Measurements from ENCODE around the gene PDYN.

DNA sequence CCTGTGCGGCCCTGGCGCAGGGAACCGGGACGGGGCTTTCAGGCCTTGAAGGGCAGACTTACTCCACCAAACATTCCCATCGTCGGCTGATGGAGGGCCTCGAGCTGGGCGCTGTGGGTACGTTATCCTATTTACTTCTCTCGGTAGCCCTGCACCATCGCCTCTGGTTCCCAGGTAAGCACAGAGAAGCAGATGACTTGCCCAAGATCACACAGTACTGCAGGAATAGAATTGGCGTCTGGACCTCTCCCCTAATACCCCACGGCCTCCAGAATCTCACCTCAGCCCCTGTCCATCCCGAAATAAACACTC lies 46.4 kb downstream of the PDYN start:
- TF ChIP-seq, protein P1, sequence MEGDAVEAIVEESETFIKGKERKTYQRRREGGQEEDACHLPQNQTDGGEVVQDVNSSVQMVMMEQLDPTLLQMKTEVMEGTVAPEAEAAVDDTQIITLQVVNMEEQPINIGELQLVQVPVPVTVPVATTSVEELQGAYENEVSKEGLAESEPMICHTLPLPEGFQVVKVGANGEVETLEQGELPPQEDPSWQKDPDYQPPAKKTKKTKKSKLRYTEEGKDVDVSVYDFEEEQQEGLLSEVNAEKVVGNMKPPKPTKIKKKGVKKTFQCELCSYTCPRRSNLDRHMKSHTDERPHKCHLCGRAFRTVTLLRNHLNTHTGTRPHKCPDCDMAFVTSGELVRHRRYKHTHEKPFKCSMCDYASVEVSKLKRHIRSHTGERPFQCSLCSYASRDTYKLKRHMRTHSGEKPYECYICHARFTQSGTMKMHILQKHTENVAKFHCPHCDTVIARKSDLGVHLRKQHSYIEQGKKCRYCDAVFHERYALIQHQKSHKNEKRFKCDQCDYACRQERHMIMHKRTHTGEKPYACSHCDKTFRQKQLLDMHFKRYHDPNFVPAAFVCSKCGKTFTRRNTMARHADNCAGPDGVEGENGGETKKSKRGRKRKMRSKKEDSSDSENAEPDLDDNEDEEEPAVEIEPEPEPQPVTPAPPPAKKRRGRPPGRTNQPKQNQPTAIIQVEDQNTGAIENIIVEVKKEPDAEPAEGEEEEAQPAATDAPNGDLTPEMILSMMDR (IDR thresholded peaks at IDR 0.05), result no peak
- TF ChIP-seq POLR2A (IDR thresholded peaks at IDR 0.05) (no peak), EP300 (IDR thresholded peaks at IDR 0.05) (no peak), POLR2AphosphoS5 (IDR thresholded peaks at IDR 0.05) (no peak)

Data from gastroesophageal sphincter (tissue), 3 donors.